ENCODE data around the gene ZBTB2.
"Not testable (repeated sequence)": the region's sequence is repeated elsewhere in the genome, so short reads cannot be mapped to it uniquely, and the experiment has no call there.

Gene ZBTB2

GRCh38 chr6:151387175-151387970, 4.0 kb downstream of the ZBTB2 start:
- no peak overlapping the region for H3K4me3 ChIP-seq (ENCODE audit: low read length in 2 of 2)
- peaks cover 15% of the 10 kb centered on the region for H3K4me1 ChIP-seq (ENCODE audit: control insufficient read depth, insufficient read depth, low read length)
- H3K9ac ChIP-seq (ENCODE audit: low read length in 2 of 2), result no peak overlapping the region
- H3K27ac ChIP-seq (ENCODE audit: low read length), result no peak overlapping the region
- no peaks in the 10 kb centered on the region for H3K27me3 ChIP-seq (ENCODE audit: control insufficient read depth in 1 of 2, insufficient read depth in 2 of 2, low read length in 2 of 2)
- H3K9me3 ChIP-seq (ENCODE audit: control insufficient read depth in 2 of 2, low read length in 2 of 2), result no peaks in the 10 kb centered on the region
- no peaks in the 10 kb centered on the region for H3K36me3 ChIP-seq (ENCODE audit: control insufficient read depth in 2 of 2, insufficient read depth in 2 of 2, low read length in 2 of 2)

DNA sequence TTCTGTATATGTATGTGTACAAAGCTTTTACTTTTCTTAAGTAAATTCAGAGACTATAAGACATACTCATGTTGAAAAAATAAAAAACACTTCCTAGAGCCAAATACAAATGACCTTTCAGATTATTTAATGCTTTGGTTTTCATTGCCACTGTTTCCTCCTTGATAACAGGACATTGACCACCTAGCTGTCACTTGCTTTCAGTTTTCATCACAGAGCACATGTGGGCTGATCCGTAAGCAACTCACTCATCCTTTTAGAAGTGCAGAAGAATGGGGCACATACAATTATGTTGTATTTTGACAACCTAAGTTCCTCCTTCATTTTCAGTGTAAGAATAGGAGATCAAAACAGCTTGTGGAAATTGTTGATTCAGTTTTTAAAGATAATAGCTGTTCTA, 6.2 kb downstream of the ZBTB2 start:
- H3K9me3 ChIP-seq (ENCODE audit: control insufficient read depth in 2 of 2, low read length in 2 of 2), result no peaks in the 10 kb centered on the region
- H3K27me3 ChIP-seq (ENCODE audit: control insufficient read depth in 1 of 2, insufficient read depth in 2 of 2, low read length in 2 of 2), result no peaks in the 10 kb centered on the region
- no peak overlapping the region for H3K4me3 ChIP-seq (ENCODE audit: low read length in 2 of 2)
- peaks cover 10% of the 10 kb centered on the region for H3K4me1 ChIP-seq (ENCODE audit: control insufficient read depth, insufficient read depth, low read length)
- no peaks in the 10 kb centered on the region for H3K36me3 ChIP-seq (ENCODE audit: control insufficient read depth in 2 of 2, insufficient read depth in 2 of 2, low read length in 2 of 2)
- H3K9ac ChIP-seq (ENCODE audit: low read length in 2 of 2), result no peak overlapping the region
- H3K27ac ChIP-seq (ENCODE audit: low read length), result no peak overlapping the region

DNA sequence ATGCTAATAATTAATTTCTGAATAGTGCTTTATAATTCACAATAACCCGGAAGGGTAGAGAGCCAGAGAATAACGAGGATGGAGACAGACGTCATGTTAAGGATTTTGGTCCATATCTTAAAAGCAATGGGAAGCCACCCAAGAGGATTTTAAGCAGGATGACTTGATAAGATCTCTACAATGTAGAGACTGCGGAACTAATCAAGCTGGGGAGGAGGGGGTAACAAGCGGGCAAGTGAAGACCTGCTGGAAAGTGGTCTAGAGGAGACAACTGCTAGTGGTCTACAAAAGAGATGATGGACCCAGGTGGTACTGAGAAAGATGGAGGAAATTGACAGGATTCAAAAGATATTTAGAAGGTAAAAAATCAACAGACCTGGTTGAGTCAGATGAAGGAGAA, 7.2 kb downstream of the ZBTB2 start:
- Histone ChIP-seq H3K9ac (ENCODE audit: low read length in 2 of 2) (no peak overlapping the region), H3K27ac (ENCODE audit: low read length) (no peak overlapping the region), H3K4me3 (ENCODE audit: low read length in 2 of 2) (no peak overlapping the region), H3K9me3 (ENCODE audit: control insufficient read depth in 2 of 2, low read length in 2 of 2) (no peaks in the 10 kb centered on the region), H3K27me3 (ENCODE audit: control insufficient read depth in 1 of 2, insufficient read depth in 2 of 2, low read length in 2 of 2) (no peaks in the 10 kb centered on the region), H3K4me1 (ENCODE audit: control insufficient read depth, insufficient read depth, low read length) (peaks cover 10% of the 10 kb centered on the region), H3K36me3 (ENCODE audit: control insufficient read depth in 2 of 2, insufficient read depth in 2 of 2, low read length in 2 of 2) (no peaks in the 10 kb centered on the region)

DNA sequence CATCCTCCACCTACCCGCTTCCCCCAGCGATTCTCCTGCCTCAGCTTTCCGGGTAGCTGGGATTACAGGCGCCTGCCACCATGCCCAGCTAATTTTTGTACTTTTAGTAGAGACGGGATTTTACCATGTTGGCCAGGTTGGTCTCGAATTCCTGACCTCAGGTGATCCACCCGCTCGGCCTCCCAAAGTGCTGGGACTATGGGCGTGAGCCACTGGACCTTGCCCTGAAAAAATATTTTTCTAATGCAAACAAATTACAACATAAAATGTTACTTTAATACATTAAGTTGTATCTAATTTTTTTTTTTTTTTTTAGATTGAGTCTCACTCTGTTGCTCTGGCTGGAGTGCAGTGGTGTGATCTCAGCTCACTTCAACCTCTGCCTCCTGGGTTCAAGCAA, 8.7 kb downstream of the ZBTB2 start:
- not testable (repeated sequence) for H3K36me3 ChIP-seq (ENCODE audit: control insufficient read depth in 2 of 2, insufficient read depth in 2 of 2, low read length in 2 of 2); H3K9ac ChIP-seq (ENCODE audit: low read length in 2 of 2); H3K27me3 ChIP-seq (ENCODE audit: control insufficient read depth in 1 of 2, insufficient read depth in 2 of 2, low read length in 2 of 2); H3K4me1 ChIP-seq (ENCODE audit: control insufficient read depth, insufficient read depth, low read length); H3K4me3 ChIP-seq (ENCODE audit: low read length in 2 of 2); H3K9me3 ChIP-seq (ENCODE audit: control insufficient read depth in 2 of 2, low read length in 2 of 2); H3K27ac ChIP-seq (ENCODE audit: low read length)

GRCh38 chr6:151381722-151382121, 9.6 kb downstream of the ZBTB2 start:
- H3K9ac ChIP-seq (ENCODE audit: low read length in 2 of 2), result no peak overlapping the region
- H3K4me1 ChIP-seq (ENCODE audit: control insufficient read depth, insufficient read depth, low read length), result peaks cover 2% of the 10 kb centered on the region
- no peaks in the 10 kb centered on the region for H3K36me3 ChIP-seq (ENCODE audit: control insufficient read depth in 2 of 2, insufficient read depth in 2 of 2, low read length in 2 of 2)
- no peaks in the 10 kb centered on the region for H3K9me3 ChIP-seq (ENCODE audit: control insufficient read depth in 2 of 2, low read length in 2 of 2)
- H3K27ac ChIP-seq (ENCODE audit: low read length), result no peak overlapping the region
- no peaks in the 10 kb centered on the region for H3K27me3 ChIP-seq (ENCODE audit: control insufficient read depth in 1 of 2, insufficient read depth in 2 of 2, low read length in 2 of 2)
- H3K4me3 ChIP-seq (ENCODE audit: low read length in 2 of 2), result no peak overlapping the region

- H3K9me3 ChIP-seq (ENCODE audit: control insufficient read depth in 2 of 2, low read length in 2 of 2), result no peaks in the 10 kb centered on the region
- no peaks in the 10 kb centered on the region for H3K36me3 ChIP-seq (ENCODE audit: control insufficient read depth in 2 of 2, insufficient read depth in 2 of 2, low read length in 2 of 2)
- H3K4me1 ChIP-seq (ENCODE audit: control insufficient read depth, insufficient read depth, low read length), result peaks cover 2% of the 10 kb centered on the region
- H3K27me3 ChIP-seq (ENCODE audit: control insufficient read depth in 1 of 2, insufficient read depth in 2 of 2, low read length in 2 of 2), result no peaks in the 10 kb centered on the region
- no peak overlapping the region for H3K27ac ChIP-seq (ENCODE audit: low read length)
- H3K4me3 ChIP-seq (ENCODE audit: low read length in 2 of 2), result no peak overlapping the region
- no peak overlapping the region for H3K9ac ChIP-seq (ENCODE audit: low read length in 2 of 2)
Observed at GRCh38 chr6:151380848-151381205, 10.5 kb downstream of the ZBTB2 start.

GRCh38 chr6:151379933-151380847, 11.2 kb downstream of the ZBTB2 start:
- no peaks in the 10 kb centered on the region for H3K36me3 ChIP-seq (ENCODE audit: control insufficient read depth in 2 of 2, insufficient read depth in 2 of 2, low read length in 2 of 2)
- no peak overlapping the region for H3K27ac ChIP-seq (ENCODE audit: low read length)
- H3K9ac ChIP-seq (ENCODE audit: low read length in 2 of 2), result peak overlapping the region in 1 of 2 donors; percentile 9
- no peaks in the 10 kb centered on the region for H3K27me3 ChIP-seq (ENCODE audit: control insufficient read depth in 1 of 2, insufficient read depth in 2 of 2, low read length in 2 of 2)
- peaks cover 2% of the 10 kb centered on the region for H3K4me1 ChIP-seq (ENCODE audit: control insufficient read depth, insufficient read depth, low read length)
- no peaks in the 10 kb centered on the region for H3K9me3 ChIP-seq (ENCODE audit: control insufficient read depth in 2 of 2, low read length in 2 of 2)
- no peak overlapping the region for H3K4me3 ChIP-seq (ENCODE audit: low read length in 2 of 2)

DNA sequence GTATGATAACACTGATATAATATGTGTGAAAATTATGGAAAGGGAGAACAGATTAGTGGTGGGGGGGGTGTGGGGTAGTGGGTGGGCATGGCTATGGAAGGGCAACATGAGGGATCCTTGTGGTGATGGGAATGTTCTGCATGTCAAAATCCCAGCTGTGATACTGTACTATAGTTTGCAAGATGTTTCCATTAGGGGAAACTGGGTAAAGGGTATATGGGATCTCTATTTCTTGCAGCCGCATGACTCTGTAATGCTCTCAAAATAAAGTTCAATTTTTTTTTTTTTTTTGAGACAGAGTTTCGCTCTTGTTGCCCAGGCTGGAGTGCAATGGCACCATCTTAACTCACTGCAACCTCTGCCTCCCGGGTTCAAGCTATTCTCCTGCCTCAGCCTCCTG, 14.3 kb downstream of the ZBTB2 start:
- Histone ChIP-seq H3K27ac (ENCODE audit: low read length) (no peak overlapping the region), H3K9me3 (ENCODE audit: control insufficient read depth in 2 of 2, low read length in 2 of 2) (no peaks in the 10 kb centered on the region), H3K9ac (ENCODE audit: low read length in 2 of 2) (no peak overlapping the region), H3K36me3 (ENCODE audit: control insufficient read depth in 2 of 2, insufficient read depth in 2 of 2, low read length in 2 of 2) (peaks cover 3 to 7% of the 10 kb centered on the region in 2 donors), H3K4me3 (ENCODE audit: low read length in 2 of 2) (no peak overlapping the region), H3K27me3 (ENCODE audit: control insufficient read depth in 1 of 2, insufficient read depth in 2 of 2, low read length in 2 of 2) (no peaks in the 10 kb centered on the region), H3K4me1 (ENCODE audit: control insufficient read depth, insufficient read depth, low read length) (peaks cover 6% of the 10 kb centered on the region)

DNA sequence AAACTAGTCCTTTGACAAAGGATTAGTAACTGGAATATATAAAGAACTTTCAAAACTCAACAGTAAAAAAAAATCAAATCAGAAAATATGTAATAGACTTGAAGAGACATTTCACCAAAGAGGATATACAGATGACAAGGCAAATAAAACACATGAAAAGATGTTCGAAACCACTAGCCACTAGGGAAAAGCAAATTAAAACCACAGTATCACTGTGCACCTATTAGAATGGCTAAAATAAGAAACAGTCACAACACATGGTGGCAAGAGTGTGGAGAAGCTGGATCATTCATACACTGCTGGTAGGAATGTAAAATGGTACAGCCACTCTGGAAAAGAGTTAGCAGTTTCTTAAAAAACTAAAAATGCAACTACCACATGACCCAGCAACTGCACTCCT, 14.9 kb downstream of the ZBTB2 start:
- H3K36me3 ChIP-seq (ENCODE audit: control insufficient read depth in 2 of 2, insufficient read depth in 2 of 2, low read length in 2 of 2), result peaks cover 8 to 11% of the 10 kb centered on the region in 2 donors
- peaks cover 6% of the 10 kb centered on the region for H3K4me1 ChIP-seq (ENCODE audit: control insufficient read depth, insufficient read depth, low read length)
- H3K27ac ChIP-seq (ENCODE audit: low read length), result no peak overlapping the region
- H3K9ac ChIP-seq (ENCODE audit: low read length in 2 of 2), result no peak overlapping the region
- no peak overlapping the region for H3K4me3 ChIP-seq (ENCODE audit: low read length in 2 of 2)
- no peaks in the 10 kb centered on the region for H3K9me3 ChIP-seq (ENCODE audit: control insufficient read depth in 2 of 2, low read length in 2 of 2)
- H3K27me3 ChIP-seq (ENCODE audit: control insufficient read depth in 1 of 2, insufficient read depth in 2 of 2, low read length in 2 of 2), result no peaks in the 10 kb centered on the region

- peaks cover 6% of the 10 kb centered on the region for H3K4me1 ChIP-seq (ENCODE audit: control insufficient read depth, insufficient read depth, low read length)
Observed at GRCh38 chr6:151375833-151376232, 15.5 kb downstream of the ZBTB2 start.

More at GRCh38 chr6:151375833-151376232, 15.5 kb downstream of the ZBTB2 start:
- Histone ChIP-seq H3K9me3 (ENCODE audit: control insufficient read depth in 2 of 2, low read length in 2 of 2) (no peaks in the 10 kb centered on the region), H3K4me3 (ENCODE audit: low read length in 2 of 2) (no peak overlapping the region), H3K9ac (ENCODE audit: low read length in 2 of 2) (no peak overlapping the region), H3K27me3 (ENCODE audit: control insufficient read depth in 1 of 2, insufficient read depth in 2 of 2, low read length in 2 of 2) (no peaks in the 10 kb centered on the region), H3K27ac (ENCODE audit: low read length) (no peak overlapping the region), H3K36me3 (ENCODE audit: control insufficient read depth in 2 of 2, insufficient read depth in 2 of 2, low read length in 2 of 2) (peaks cover 14 to 15% of the 10 kb centered on the region in 2 donors)

Measured in stomach smooth muscle (tissue), 2 donors.